ENCODE results near the gene DDX51. TPM values are rescaled to one million over a fixed set of nuclear protein-coding genes. Genes with fewer than 3 reads are reported as not detected.

The DDX51 gene
- total RNA-seq, 6 donors from 2014 or later, result 8.7 to 23.5 (median 19.2) TPM

DNA sequence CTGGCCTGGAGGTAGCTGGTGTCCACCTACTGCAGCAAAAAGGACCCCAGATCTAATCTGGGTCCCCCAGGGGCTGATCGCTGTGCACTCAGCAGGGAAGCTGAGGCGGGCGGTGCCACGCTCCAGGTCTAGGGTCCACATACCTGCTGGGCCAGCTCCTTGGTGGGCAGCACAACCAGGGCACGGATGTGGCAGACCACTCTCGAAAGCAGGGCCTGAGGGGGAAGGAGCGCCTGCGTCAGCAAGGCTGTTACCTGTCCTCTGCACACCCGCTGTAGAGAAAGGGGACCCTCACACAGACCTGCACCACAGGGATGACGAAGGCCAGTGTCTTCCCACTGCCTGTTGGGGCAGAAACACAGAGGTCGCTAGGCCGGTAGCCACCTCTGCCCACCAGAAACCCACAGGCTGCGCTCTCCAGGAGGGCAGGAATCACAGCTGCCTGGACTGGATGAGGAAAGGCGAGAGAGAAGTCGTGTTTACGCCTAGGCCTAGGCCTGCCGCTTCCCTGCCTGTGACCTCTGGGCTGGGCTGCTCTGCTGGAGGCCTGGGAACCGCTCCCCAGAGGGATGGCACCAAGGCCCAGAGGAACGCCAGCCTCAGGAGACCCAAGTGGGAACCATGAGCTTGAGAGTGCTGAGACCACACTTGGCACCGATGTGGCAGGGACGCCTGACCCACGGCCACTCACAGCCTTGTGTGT is 2.0 kb downstream of the DDX51 start:
- 91 to 97% methylated on average over 6 to 22 of the region's 22 CpGs for WGBS, 2 donors
- TF ChIP-seq EP300 (IDR thresholded peaks at IDR 0.05) (no peak), POLR2A (IDR thresholded peaks at IDR 0.05) (no peak), POLR2AphosphoS5 (IDR thresholded peaks at IDR 0.05) (no peak)
- TF ChIP-seq, protein P1, sequence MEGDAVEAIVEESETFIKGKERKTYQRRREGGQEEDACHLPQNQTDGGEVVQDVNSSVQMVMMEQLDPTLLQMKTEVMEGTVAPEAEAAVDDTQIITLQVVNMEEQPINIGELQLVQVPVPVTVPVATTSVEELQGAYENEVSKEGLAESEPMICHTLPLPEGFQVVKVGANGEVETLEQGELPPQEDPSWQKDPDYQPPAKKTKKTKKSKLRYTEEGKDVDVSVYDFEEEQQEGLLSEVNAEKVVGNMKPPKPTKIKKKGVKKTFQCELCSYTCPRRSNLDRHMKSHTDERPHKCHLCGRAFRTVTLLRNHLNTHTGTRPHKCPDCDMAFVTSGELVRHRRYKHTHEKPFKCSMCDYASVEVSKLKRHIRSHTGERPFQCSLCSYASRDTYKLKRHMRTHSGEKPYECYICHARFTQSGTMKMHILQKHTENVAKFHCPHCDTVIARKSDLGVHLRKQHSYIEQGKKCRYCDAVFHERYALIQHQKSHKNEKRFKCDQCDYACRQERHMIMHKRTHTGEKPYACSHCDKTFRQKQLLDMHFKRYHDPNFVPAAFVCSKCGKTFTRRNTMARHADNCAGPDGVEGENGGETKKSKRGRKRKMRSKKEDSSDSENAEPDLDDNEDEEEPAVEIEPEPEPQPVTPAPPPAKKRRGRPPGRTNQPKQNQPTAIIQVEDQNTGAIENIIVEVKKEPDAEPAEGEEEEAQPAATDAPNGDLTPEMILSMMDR (IDR thresholded peaks at IDR 0.05), result no peak
- DNase-seq (peak; percentile 19 to 72), ATAC-seq (ENCODE audit: low FRiP score in 2 of 2) (no peak)
- H3K4me1 ChIP-seq, result peaks cover 20 to 40% (median 24%) of the 10 kb centered on the region in 4 donors
- H3K27me3 ChIP-seq, result no peaks in the 10 kb centered on the region
- H3K4me3 ChIP-seq, result peak overlapping the region in 1 of 4 donors; percentile 96
- no peak overlapping the region for H3K27ac ChIP-seq
- no peaks in the 10 kb centered on the region for H3K9me3 ChIP-seq
- H3K36me3 ChIP-seq, result peaks cover 7 to 55% (median 41%) of the 10 kb centered on the region in 4 donors

GRCh38 chr12:132140918-132141841 is 2.9 kb downstream of the DDX51 start:
- Histone ChIP-seq H3K27me3 (no peaks in the 10 kb centered on the region), H3K4me1 (peaks cover 20 to 37% (median 24%) of the 10 kb centered on the region in 4 donors), H3K36me3 (peaks cover 7 to 50% (median 39%) of the 10 kb centered on the region in 4 donors), H3K9me3 (no peaks in the 10 kb centered on the region), H3K4me3 (no peak overlapping the region), H3K27ac (no peak overlapping the region)
- peak; percentile 18 to 78 for DNase-seq
- WGBS, 2 donors, result 95 to 96% methylated on average over 12 to 38 of the region's 38 CpGs
- ATAC-seq (ENCODE audit: low FRiP score in 2 of 2), result no peak
- no peak for TF ChIP-seq POLR2AphosphoS5 (IDR thresholded peaks at IDR 0.05)
- no peak for TF ChIP-seq POLR2A (IDR thresholded peaks at IDR 0.05)
- no peak for TF ChIP-seq EP300 (IDR thresholded peaks at IDR 0.05)
- TF ChIP-seq, protein P1 (IDR thresholded peaks at IDR 0.05), result no peak

DNA sequence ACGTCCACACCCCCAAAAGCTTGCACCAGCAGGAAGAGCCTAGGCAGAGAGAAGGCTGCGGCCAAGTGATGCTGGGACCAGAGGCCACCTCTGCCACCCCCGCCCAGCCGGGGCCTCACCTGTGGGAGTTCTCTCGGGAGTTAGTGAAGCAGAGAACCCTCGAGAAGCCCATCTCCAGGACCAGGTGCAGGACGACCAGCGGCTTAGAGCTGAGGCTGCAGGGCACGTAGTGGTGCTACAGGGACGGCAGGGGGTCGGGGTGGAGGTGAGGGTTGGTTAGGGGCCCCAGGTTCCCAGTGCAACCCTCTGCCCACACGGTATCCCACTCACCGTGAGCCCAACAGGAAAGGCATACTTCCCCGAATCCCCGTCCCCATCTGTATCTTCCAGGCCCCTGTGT is 3.6 kb downstream of the DDX51 start:
- Histone ChIP-seq H3K9me3 (no peaks in the 10 kb centered on the region), H3K36me3 (peaks cover 7 to 48% (median 39%) of the 10 kb centered on the region in 4 donors), H3K4me3 (no peak overlapping the region), H3K27ac (no peak overlapping the region), H3K27me3 (no peaks in the 10 kb centered on the region), H3K4me1 (peaks cover 20 to 30% (median 21%) of the 10 kb centered on the region in 4 donors)
- 95 to 100% methylated on average over 7 to 15 of the region's 15 CpGs for WGBS, 2 donors
- TF ChIP-seq, protein P1 (IDR thresholded peaks at IDR 0.05), result no peak
- TF ChIP-seq EP300 (IDR thresholded peaks at IDR 0.05) (no peak), POLR2A (IDR thresholded peaks at IDR 0.05) (no peak), POLR2AphosphoS5 (IDR thresholded peaks at IDR 0.05) (no peak)
- peak; percentile 14 to 61 for DNase-seq
- no peak for ATAC-seq (ENCODE audit: low FRiP score in 2 of 2)

DNA sequence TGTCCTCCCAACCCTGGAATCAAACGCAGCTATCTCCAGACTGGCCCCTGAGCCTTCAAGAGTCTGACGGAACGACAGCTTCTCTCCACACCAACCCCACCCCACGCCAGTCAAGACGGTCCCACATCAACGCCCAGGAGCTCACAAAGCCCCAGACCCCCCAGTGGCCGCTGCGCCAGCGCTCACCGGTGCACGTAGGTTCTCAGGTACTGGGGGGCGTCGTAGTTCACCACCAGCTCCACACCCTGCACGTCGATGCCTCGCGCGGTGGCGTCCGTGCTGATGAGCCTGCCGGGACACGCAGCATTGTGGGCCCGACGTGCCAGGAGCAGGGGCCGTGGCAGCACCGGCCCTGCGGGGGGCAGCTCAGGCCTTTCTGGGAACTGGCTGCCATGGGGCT is 4.2 kb downstream of the DDX51 start:
- no peak for TF ChIP-seq EP300 (IDR thresholded peaks at IDR 0.05)
- H3K9me3 ChIP-seq, result no peaks in the 10 kb centered on the region
- H3K27me3 ChIP-seq, result no peaks in the 10 kb centered on the region
- ATAC-seq (ENCODE audit: low FRiP score in 2 of 2) (no peak), DNase-seq (peak; percentile 17 to 84)
- H3K4me3 ChIP-seq, result no peak overlapping the region
- H3K4me1 ChIP-seq, result peaks cover 15 to 24% (median 15%) of the 10 kb centered on the region in 4 donors
- 96 to 99% methylated on average over 14 to 27 of the region's 27 CpGs for WGBS, 2 donors
- peaks cover 7 to 48% (median 39%) of the 10 kb centered on the region in 4 donors for H3K36me3 ChIP-seq
- no peak overlapping the region for H3K27ac ChIP-seq

All from upper lobe of left lung (tissue), 6 donors.